ENCODE measurements around the gene PHYKPL. TPM values are rescaled to one million over a fixed set of nuclear protein-coding genes. Genes with fewer than 3 reads are reported as not detected.

Gene PHYKPL
- total and polyA plus RNA-seq, 7 donors = 22.3 to 51.6 (median 43.4) TPM

DNA sequence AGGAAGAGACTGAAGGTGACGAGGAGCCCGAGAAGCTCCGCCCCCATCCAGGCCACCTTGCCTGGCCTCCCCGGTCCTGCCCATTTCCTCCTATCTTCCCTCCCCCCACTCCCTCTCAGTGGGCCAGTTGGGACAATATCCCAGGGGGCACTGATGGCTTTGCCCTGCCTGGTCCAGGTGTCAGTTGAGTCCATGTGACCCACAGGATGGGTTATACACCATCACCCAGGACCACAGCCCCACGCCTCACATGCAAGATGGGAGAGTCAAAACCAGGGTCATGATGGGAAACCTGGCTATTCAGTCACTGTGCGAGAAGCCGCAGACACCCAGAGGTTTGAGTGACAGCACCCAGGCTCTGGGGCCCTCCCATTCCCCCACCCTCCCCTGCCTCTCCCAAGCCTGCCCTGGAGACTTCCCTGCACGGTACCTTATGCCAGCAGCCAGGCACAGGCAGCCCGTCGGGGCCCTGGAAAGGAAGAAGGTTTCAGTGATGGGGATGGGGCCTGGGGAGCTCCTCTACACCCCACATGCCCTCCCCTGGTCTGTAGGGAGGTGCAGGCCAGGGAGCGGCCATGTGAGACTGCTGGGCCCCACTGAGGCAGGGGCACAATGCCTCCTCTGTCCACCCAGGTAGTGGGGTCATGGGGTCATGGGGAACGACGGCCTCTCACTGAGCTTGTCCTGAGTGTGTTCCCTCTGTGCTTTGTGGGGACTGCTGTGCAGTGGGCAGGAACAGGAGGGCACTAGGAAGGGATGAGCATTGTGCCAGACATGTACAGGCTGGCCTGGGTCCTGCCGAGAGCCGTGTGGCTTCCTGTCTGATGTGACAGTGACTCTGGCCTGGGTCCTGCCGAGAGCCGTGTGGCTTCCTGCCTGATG is 6.3 kb upstream of the PHYKPL start:
- peak in 1 of 2 donors; percentile 73 for DNase-seq
- H3K9me3 ChIP-seq = no peaks in the 10 kb centered on the region
- H3K36me3 ChIP-seq (ENCODE audit: insufficient read depth in 1 of 2, low read depth in 1 of 2) = no peaks in the 10 kb centered on the region
- peak in 3 of 4 donors; percentile 37 to 53 (median 52) for ATAC-seq
- 42 to 56% (median 46%) methylated on average over 17 of the region's 17 CpGs for WGBS, 3 donors
- H3K27ac ChIP-seq = peak overlapping the region; percentile 95
- intact Hi-C loops (cut with DNase I) = no loop called here
- H3K27me3 ChIP-seq (ENCODE audit: insufficient read depth in 3 of 3, low read length in 2 of 3) = no peaks in the 10 kb centered on the region
- H3K4me1 ChIP-seq = peaks cover 40% of the 10 kb centered on the region
- H3K4me3 ChIP-seq = no peak overlapping the region
- TF ChIP-seq, protein P1, sequence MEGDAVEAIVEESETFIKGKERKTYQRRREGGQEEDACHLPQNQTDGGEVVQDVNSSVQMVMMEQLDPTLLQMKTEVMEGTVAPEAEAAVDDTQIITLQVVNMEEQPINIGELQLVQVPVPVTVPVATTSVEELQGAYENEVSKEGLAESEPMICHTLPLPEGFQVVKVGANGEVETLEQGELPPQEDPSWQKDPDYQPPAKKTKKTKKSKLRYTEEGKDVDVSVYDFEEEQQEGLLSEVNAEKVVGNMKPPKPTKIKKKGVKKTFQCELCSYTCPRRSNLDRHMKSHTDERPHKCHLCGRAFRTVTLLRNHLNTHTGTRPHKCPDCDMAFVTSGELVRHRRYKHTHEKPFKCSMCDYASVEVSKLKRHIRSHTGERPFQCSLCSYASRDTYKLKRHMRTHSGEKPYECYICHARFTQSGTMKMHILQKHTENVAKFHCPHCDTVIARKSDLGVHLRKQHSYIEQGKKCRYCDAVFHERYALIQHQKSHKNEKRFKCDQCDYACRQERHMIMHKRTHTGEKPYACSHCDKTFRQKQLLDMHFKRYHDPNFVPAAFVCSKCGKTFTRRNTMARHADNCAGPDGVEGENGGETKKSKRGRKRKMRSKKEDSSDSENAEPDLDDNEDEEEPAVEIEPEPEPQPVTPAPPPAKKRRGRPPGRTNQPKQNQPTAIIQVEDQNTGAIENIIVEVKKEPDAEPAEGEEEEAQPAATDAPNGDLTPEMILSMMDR (IDR thresholded peaks at IDR 0.05) = no peak

DNA sequence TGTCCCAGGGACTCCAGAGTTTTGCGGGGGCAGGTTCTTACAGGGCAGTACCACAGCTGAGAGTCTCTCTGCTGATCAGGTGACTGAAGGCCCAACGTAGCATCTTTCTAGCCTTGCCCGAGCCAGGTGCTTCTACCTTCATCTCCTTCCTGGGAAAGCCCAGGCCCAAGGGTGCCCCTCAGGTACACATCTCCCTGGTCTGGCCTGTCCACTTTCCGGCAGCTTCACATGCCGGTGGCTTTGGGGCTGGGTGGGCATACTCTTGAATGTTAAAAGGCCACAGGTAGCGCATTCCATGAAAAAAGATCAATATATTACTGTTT is 5.7 kb upstream of the PHYKPL start:
- DNase-seq = no peak
- peak overlapping the region; percentile 95 for H3K27ac ChIP-seq
- H3K4me1 ChIP-seq = peaks cover 41% of the 10 kb centered on the region
- no peak overlapping the region for H3K4me3 ChIP-seq
- TF ChIP-seq, protein P1 (IDR thresholded peaks at IDR 0.05) = no peak
- H3K9me3 ChIP-seq = no peaks in the 10 kb centered on the region
- WGBS, 3 donors = 95 to 98% (median 96%) methylated on average over 6 of the region's 6 CpGs
- no peaks in the 10 kb centered on the region for H3K36me3 ChIP-seq (ENCODE audit: insufficient read depth in 1 of 2, low read depth in 1 of 2)
- ATAC-seq = no peak
- no peaks in the 10 kb centered on the region for H3K27me3 ChIP-seq (ENCODE audit: insufficient read depth in 3 of 3, low read length in 2 of 3)
- intact Hi-C loops (cut with DNase I) = no loop called here

DNA sequence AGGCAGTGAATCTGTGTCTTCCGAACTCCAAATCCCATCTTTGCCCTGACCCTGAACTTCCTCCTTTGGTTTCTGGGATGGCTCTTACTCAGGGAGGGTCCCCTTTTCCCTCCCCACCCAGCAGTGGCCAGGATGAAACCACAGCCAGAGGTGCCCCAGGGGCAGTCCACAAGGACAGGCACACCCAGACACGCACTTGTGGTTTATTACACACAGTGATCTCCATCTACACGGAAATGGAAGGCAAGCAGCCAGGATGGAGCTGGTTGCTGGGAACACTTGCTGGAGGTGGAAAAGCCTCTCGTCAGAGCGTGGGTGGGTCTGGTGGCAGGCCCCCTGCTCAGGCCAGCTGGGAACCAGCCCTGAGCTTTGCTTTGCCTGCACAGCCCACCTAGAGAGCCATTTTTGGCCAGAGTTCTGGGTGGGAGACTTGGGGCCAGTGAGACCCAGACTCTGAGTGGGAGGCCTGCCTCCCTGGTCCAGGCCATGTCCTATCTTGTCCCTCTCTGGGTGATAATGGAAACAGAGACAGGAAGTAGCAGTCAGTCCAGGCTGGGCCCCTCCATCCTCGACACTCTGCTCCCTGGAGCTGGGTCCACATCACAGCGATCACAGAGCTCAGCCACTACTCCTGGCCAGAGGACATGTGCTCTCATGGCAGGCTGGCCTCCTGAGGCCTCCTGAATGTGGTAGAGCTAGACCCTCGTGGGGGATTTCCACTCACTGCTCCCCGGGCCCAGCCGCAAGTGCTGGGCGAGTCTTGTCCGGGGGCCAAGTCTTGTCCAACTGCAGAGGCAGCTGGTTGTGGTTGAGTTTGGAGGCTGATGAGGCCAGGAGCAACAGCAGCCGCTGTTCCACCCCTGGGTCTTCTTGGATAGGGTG is 5.1 kb upstream of the PHYKPL start:
- peaks cover 47% of the 10 kb centered on the region for H3K4me1 ChIP-seq
- 66 to 78% (median 74%) methylated on average over 12 to 13 of the region's 13 CpGs for WGBS, 3 donors
- TF ChIP-seq, protein P1 (IDR thresholded peaks at IDR 0.05) = no peak
- intact Hi-C loops (cut with DNase I) = no loop called here
- DNase-seq = no peak
- H3K4me3 ChIP-seq = no peak overlapping the region
- peak in 1 of 4 donors; percentile 10 for ATAC-seq
- peak overlapping the region; percentile 95 for H3K27ac ChIP-seq
- no peaks in the 10 kb centered on the region for H3K9me3 ChIP-seq
- H3K27me3 ChIP-seq (ENCODE audit: insufficient read depth in 3 of 3, low read length in 2 of 3) = no peaks in the 10 kb centered on the region
- H3K36me3 ChIP-seq (ENCODE audit: insufficient read depth in 1 of 2, low read depth in 1 of 2) = no peaks in the 10 kb centered on the region

DNA sequence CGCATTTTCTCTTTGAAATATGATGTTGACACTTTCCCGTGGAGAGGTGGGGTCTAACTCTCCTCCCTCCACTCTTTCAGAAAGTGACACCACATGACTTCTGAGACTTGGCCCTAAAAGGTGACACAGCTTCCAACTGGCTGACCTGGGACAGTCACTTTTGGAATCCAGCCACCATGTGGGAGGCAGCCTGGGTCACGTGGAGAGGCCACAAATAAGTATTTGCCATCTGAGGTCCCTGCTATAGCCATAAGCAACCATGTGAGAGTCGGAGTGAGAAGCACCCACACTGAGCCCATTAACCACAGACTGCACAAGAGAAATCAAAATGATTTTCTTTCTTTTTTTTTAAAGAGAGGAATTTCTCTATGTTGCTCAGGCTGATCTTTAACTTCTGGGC is 4.1 kb upstream of the PHYKPL start:
- Histone ChIP-seq H3K4me1 (peaks cover 47% of the 10 kb centered on the region), H3K27ac (peak overlapping the region; percentile 95), H3K4me3 (no peak overlapping the region), H3K9me3 (no peaks in the 10 kb centered on the region), H3K27me3 (ENCODE audit: insufficient read depth in 3 of 3, low read length in 2 of 3) (no peaks in the 10 kb centered on the region), H3K36me3 (ENCODE audit: insufficient read depth in 1 of 2, low read depth in 1 of 2) (no peaks in the 10 kb centered on the region)
- intact Hi-C loops (cut with DNase I) = no loop called here
- DNase-seq = peak; percentile 53 to 85
- TF ChIP-seq, protein P1 (IDR thresholded peaks at IDR 0.05) = no peak
- WGBS, 3 donors = 19 to 25% (median 21%) methylated on average over 4 of the region's 4 CpGs
- ATAC-seq = peak; percentile 32 to 68 (median 57)

Measured in psoas muscle (tissue), 8 donors.